IPS-15b (cell line): ENCODE results near the gene LY6G6F.
A peak's percentile ranks its signal among the peaks of the same experiment; 100 is the strongest.
"Not testable (repeated sequence)": the region's sequence is repeated elsewhere in the genome, so short reads cannot be mapped to it uniquely, and the experiment has no call there.

Experiments
- H3K27me3 ChIP-seq: one replicate; pipeline ENCODE4 v1.6.1; 2013; ENCODE audit warnings: low read length; ENCODE audit not compliant: control insufficient read depth, insufficient read depth
- H3K36me3 ChIP-seq: one replicate; pipeline ENCODE4 v1.6.1; 2013; ENCODE audit warnings: low read length; ENCODE audit not compliant: control insufficient read depth, insufficient read depth
- H3K4me1 ChIP-seq: one replicate; pipeline ENCODE4 v1.6.1; 2013; ENCODE audit warnings: mild to moderate bottlenecking, low read length; ENCODE audit not compliant: control insufficient read depth, insufficient read depth
- H3K4me3 ChIP-seq: one replicate; pipeline ENCODE4 v1.5.1; 2013; ENCODE audit warnings: low read depth, low read length
- H3K9ac ChIP-seq: one replicate; pipeline ENCODE4 v1.6.1; 2013; ENCODE audit warnings: low read depth, mild to moderate bottlenecking, low read length
- H3K9me3 ChIP-seq: one replicate; pipeline ENCODE4 v1.6.1; 2013; ENCODE audit warnings: mild to moderate bottlenecking, low read length; ENCODE audit not compliant: control insufficient read depth, insufficient read depth

LY6G6F gene

GRCh38 chr6:31697555-31697954, 9.1 kb upstream of the LY6G6F start:
- Histone ChIP-seq H3K36me3 (peaks cover 16% of the 10 kb centered on the region), H3K4me3 (no peak overlapping the region), H3K9me3 (no peaks in the 10 kb centered on the region), H3K4me1 (peaks cover 2% of the 10 kb centered on the region), H3K9ac (no peak overlapping the region), H3K27me3 (no peaks in the 10 kb centered on the region)

GRCh38 chr6:31700740-31701401, 5.8 kb upstream of the LY6G6F start:
- H3K9me3 ChIP-seq = no peaks in the 10 kb centered on the region
- H3K27me3 ChIP-seq = no peaks in the 10 kb centered on the region
- H3K36me3 ChIP-seq = peaks cover 12% of the 10 kb centered on the region
- H3K4me1 ChIP-seq = peaks cover 2% of the 10 kb centered on the region
- H3K4me3 ChIP-seq = no peak overlapping the region
- no peak overlapping the region for H3K9ac ChIP-seq

DNA sequence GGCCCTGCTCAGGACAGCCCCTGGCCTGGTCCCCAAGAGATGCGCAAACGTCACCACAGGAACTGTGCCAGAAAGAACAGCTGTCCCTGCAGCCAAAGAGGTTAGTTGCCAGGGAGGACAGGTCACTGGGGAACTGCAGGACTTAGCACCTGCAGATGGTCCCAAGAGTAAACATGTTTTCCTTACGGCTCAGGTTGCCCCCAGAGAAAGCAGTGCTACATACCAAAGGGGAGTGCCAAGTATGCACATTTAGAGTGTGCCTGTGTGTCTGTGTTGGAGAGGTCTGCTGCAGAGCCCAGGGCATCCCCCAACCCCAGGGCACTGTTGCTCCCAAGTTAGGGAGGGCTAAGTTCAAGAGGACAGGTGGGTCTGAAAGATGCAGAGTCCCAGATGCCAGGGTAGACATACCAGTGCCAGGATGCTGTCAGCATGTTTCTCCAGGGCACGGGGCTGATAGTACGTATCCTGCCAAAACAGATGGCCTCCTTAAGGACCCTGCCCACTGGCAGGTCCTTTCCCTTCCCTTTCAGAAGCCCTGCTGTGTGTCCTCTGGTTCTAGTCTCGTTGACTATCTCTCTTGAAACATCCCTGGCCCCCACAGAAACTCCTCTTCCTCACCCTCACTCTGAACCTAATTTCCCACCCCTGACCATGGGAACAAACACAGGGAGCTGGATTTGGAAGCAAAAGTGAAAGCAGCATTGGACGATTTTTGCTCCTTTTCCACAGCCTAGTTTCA, 4.8 kb upstream of the LY6G6F start:
- H3K4me3 ChIP-seq = peak overlapping the region; percentile 95
- H3K9me3 ChIP-seq = no peaks in the 10 kb centered on the region
- no peaks in the 10 kb centered on the region for H3K27me3 ChIP-seq
- peaks cover 2% of the 10 kb centered on the region for H3K4me1 ChIP-seq
- peaks cover 9% of the 10 kb centered on the region for H3K36me3 ChIP-seq
- H3K9ac ChIP-seq = peak overlapping the region; percentile 90

DNA sequence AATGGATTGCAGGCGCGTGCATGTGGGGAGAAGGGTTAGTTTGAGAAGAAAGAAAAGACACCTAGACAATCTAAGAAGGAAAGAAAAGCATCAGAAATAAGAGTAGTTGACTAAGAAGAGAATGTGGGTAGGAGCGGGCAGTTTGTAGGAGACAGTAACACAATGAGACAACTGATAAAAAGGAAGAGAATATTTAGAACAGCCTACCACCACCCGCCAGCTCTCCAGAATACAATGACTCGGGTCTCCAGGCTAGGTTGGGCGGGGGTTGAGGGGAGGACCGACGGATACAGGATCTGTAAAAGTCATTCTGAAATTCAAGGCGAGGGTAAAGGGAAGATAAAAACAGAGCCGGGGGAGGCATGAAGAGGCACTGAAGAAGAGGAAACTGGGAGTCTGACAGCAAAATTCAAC, 4.3 kb upstream of the LY6G6F start:
- Histone ChIP-seq H3K9me3 (no peaks in the 10 kb centered on the region), H3K4me1 (peaks cover 2% of the 10 kb centered on the region), H3K4me3 (peak overlapping the region; percentile 95), H3K9ac (peak overlapping the region; percentile 90), H3K36me3 (peaks cover 7% of the 10 kb centered on the region), H3K27me3 (no peaks in the 10 kb centered on the region)

- Histone ChIP-seq H3K4me3 (peak within 1 kb of the TSS; percentile 95), H3K36me3 (peaks cover 7% of the 10 kb centered on the region), H3K9me3 (no peaks in the 10 kb centered on the region), H3K27me3 (no peaks in the 10 kb centered on the region), H3K9ac (peak within 1 kb of the TSS; percentile 90), H3K4me1 (peaks cover 2% of the 10 kb centered on the region)
Measured at GRCh38 chr6:31702819-31703716, 3.6 kb upstream of the LY6G6F start, which contains the start of gene ABHD16A. Gene ABHD16A (minus strand): TSS chr6:31703324. CDS start chr6:31703281, 43 bp downstream.

DNA sequence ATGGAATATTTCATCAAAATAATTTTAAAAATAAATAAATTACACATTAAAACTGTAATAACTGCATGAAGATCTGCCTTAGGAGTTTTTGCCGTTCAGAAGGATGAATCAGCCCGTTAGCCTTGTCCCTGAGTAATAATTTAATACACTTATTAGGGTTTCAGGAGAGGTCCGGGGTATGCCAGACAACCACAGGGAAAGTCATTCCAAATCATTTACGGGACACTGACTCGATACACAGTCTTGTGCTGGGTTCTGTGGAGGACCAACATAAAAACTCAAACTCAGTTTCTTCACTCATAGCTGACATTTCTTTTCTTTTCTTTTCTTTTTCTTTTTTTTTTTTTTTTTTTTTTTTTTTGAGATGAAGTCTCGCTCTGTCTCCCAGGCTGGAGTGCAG, 735 bp upstream of the LY6G6F start:
- H3K9ac ChIP-seq = no peak overlapping the region
- no peaks in the 10 kb centered on the region for H3K9me3 ChIP-seq
- H3K4me1 ChIP-seq = peaks cover 2% of the 10 kb centered on the region
- H3K27me3 ChIP-seq = no peaks in the 10 kb centered on the region
- H3K36me3 ChIP-seq = peaks cover 3% of the 10 kb centered on the region
- H3K4me3 ChIP-seq = no peak overlapping the region

DNA sequence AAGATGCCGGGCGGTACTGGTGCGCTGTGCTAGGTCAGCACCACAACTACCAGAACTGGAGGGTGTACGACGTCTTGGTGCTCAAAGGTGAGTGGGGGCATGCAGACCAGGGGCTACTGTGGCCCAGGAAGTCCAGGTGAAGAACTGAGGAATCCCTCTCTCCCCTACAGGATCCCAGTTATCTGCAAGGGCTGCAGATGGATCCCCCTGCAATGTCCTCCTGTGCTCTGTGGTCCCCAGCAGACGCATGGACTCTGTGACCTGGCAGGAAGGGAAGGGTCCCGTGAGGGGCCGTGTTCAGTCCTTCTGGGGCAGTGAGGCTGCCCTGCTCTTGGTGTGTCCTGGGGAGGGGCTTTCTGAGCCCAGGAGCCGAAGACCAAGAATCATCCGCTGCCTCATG, 1.0 kb downstream of the LY6G6F start:
- H3K36me3 ChIP-seq = no peaks in the 10 kb centered on the region
- H3K9me3 ChIP-seq = no peaks in the 10 kb centered on the region
- H3K27me3 ChIP-seq = no peaks in the 10 kb centered on the region
- no peak overlapping the region for H3K4me3 ChIP-seq
- no peak overlapping the region for H3K9ac ChIP-seq
- H3K4me1 ChIP-seq = no peaks in the 10 kb centered on the region

- H3K4me3 ChIP-seq = no peak overlapping the region
- H3K4me1 ChIP-seq = no peaks in the 10 kb centered on the region
- H3K36me3 ChIP-seq = no peaks in the 10 kb centered on the region
- no peaks in the 10 kb centered on the region for H3K9me3 ChIP-seq
- no peaks in the 10 kb centered on the region for H3K27me3 ChIP-seq
- no peak overlapping the region for H3K9ac ChIP-seq
Measured at GRCh38 chr6:31708224-31708623, 1.6 kb downstream of the LY6G6F start.

DNA sequence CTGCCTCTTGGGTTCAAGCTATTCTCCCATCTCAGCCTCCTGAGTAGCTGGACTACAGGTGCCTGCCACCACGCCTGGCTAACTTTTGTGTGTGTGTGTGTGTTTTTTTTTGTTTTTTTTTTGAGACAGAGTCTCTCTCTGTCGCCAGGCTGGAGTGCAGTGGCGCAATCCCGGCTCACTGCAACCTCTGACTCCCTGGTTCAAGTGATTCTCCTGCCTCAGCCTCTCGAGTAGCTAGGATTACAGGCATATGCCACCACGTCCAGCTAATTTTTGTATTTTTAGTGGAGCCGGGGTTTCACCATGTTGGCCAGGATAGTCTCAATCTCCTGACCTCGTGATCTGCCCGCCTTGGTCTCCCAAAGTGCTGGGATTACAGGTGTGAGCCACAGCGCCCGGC, 2.5 kb downstream of the LY6G6F start:
- not testable (repeated sequence) for H3K9ac ChIP-seq, H3K4me3 ChIP-seq, H3K27me3 ChIP-seq, H3K36me3 ChIP-seq, H3K9me3 ChIP-seq, H3K4me1 ChIP-seq

DNA sequence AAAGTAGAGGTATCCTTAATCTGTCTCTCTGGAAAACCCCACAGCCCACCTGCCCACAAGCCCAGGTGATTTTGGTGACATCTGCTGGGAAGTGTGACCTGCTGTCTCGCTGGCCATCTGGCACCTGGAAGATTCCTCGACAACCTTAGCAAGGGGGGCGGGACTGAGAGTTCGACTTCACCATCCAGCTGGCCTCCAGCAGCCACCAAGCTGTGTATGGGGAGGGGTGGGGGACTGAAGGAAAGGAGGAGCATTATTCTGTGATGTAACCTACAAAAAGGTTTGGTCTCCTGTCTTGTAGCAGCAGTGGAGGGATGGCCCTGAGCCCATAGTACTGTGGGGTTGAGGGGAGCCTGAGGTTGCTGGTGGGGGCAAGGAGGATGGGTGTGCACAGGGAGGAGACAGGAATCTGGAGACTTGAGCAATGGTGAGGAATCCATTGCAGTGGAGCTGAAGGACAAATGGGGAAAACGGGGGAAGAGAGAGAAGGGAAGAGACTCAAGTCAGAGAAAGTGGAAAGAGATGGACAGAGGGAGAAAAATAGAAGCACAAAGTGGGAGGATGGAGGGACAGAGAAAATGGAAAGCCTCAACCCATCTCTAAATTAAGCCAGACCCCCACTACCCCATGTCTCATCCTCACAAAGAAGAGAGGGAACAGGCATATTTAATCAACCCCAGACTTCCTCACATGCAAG, 4.0 kb downstream of the LY6G6F start:
- Histone ChIP-seq H3K27me3 (no peaks in the 10 kb centered on the region), H3K4me1 (peaks cover 12% of the 10 kb centered on the region), H3K9ac (no peak overlapping the region)

GRCh38 chr6:31711233-31711632, 4.6 kb downstream of the LY6G6F start:
- H3K4me1 ChIP-seq = peaks cover 12% of the 10 kb centered on the region
- no peak overlapping the region for H3K4me3 ChIP-seq
- H3K9me3 ChIP-seq = no peaks in the 10 kb centered on the region
- H3K9ac ChIP-seq = no peak overlapping the region
- H3K36me3 ChIP-seq = no peaks in the 10 kb centered on the region
- H3K27me3 ChIP-seq = no peaks in the 10 kb centered on the region

More for the DNA sequence above, 4.0 kb downstream of the LY6G6F start:
- Histone ChIP-seq H3K9me3 (no peaks in the 10 kb centered on the region), H3K4me3 (no peak overlapping the region), H3K36me3 (no peaks in the 10 kb centered on the region)
